ENCODE data around the gene ZNF273.

- TF ChIP-seq CTCF (IDR thresholded peaks at IDR 0.05) (no peak), POLR2A (IDR thresholded peaks at IDR 0.05) (no peak)
These were observed 20.5 kb upstream of the ZNF273 start for GRCh38 chr7:64882341-64883112.

All from breast epithelium (tissue), 3 donors.